GM08714 (cell line): Measurements from ENCODE around the gene TSR1.

Experiments used
- H3K4me3 ChIP-seq: fragments of 200-500 bp; sonication (Bioruptor generic); 2 replicates; pipeline ENCODE4 v1.5.1; 2014; ENCODE audit warnings: mild to moderate bottlenecking, low read length, inconsistent platforms
- ZNF274 ChIP-seq: IDR thresholded peaks from 2 replicates; pipeline ENCODE4 v1.6.1; 2012; ENCODE audit warnings: mild to moderate bottlenecking, low read depth, low read length

Gene TSR1

GRCh38 chr17:2336215-2336851, at the start of gene TSR1:
Gene TSR1, minus strand, starts transcription at chr17:2336457. Its CDS starts 30 bp downstream, at chr17:2336427.
- H3K4me3 ChIP-seq: peak within 1 kb of the TSS; percentile 93
- no peak for TF ChIP-seq ZNF274

DNA sequence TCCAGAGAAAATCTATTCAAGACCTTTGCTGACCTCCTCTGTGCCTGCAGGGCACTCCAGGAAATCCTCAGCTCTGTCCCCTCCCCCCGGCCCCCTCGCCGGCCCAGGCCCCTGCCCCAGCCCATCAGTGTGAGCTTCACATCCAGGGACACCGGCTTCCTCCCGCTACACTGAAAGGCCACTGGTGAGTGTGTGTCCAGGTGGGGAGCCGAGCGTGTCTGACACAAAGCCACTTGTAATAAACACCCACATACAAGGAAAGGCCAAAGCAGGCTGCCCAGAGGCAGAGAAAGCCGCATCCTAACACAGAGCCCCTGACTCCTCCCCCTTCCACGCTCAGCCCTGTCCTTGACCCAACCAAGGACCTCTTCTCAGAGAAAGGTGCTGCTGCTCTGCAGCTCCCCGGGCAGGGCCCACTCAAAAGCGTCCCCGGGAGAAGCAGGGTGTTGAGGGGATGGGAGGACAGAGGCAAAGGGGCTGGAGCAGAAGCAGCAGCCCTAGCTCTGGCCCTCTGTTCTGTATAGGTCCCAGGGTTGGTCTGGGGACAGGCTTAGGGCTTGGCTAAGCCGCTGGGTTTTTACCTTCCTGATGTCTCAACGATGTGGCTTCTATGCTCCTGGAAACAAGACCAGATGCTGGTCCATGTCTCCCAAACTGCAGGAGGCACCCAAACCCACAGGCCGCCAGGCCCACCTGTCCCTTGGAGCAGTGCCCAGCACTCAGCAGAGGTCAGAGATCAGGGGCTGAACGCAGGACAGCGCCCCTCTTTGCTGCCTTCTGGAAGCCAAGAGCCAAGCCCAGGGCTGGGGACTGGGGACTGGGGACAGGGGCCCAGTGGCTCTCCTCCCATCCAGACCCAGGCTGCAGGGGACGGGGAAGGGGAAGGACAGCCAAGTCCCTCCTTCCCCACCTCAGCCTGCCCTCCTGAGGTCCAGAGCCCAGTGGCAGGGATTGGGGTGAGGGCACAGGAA, 49.3 kb upstream of the TSR1 start:
- TF ChIP-seq ZNF274: no peak
- H3K4me3 ChIP-seq: no peak overlapping the region

DNA sequence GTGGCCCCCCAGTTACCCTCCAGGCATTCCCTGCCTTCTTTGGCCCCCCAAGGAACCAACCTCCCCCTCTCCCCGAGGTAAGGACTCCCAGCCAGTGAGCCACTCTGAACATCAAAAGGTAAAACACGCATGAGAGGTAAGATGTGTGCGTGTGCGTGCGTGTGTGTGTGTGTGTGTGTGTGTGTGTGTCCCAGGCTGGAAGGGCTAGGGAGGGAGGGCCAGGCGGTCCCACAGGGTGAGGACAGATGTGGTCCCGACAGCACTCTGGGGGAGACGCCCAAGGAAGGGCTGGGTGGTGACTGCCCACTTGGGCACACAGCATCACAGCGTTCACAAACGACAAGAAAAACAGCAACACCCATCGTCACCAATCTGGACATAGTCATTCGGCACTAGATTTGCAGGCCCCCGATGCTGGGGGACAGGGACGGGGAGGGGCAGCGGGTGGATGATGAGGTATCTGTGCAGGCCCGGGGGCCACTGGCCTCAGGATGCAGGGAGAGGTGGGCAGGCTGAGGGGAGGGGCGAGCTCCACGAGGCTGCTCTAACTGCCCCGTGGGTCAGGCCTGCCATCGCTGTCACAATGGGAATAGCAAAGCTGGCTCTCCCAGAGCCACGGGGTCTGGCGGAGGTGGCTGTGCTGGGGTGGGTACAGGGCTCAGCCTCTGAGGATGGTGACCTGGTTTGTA, 48.3 kb upstream of the TSR1 start:
- no peak for TF ChIP-seq ZNF274
- no peak overlapping the region for H3K4me3 ChIP-seq

DNA sequence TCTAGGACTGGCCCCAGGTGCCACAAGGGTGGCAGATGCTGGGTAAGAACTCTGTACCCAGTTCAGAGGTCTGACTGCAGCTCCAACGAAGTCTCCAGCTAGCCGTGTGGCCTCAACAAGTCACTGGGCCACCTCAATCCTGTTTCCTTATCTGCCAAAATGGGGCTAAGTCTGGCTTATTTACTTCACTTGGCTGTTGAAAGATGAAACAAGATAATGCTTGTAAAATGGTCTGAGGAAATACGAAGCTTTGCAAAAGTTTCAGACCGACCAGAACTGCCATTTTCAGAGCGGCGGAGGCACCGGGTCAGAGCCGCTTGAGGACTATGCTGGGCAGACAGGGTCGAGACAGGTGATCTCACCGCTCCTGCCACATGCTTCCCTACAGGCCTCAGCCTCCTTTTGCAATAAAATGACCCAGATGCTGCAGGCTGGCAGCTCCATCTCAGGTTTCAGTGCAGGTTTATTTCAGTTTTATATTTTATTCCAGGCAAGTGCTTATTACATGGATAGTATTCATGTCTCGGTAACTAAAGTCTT, 47.4 kb upstream of the TSR1 start:
- no peak for TF ChIP-seq ZNF274
- H3K4me3 ChIP-seq: no peak overlapping the region

- H3K4me3 ChIP-seq: no peak overlapping the region
- TF ChIP-seq ZNF274: no peak
Measured at GRCh38 chr17:2380950-2381649, 44.8 kb upstream of the TSR1 start.

GRCh38 chr17:2380226-2380922, 44.1 kb upstream of the TSR1 start:
- H3K4me3 ChIP-seq: no peak overlapping the region
- TF ChIP-seq ZNF274: no peak

GRCh38 chr17:2379489-2380225, 43.4 kb upstream of the TSR1 start:
- TF ChIP-seq ZNF274: no peak
- H3K4me3 ChIP-seq: no peak overlapping the region

DNA sequence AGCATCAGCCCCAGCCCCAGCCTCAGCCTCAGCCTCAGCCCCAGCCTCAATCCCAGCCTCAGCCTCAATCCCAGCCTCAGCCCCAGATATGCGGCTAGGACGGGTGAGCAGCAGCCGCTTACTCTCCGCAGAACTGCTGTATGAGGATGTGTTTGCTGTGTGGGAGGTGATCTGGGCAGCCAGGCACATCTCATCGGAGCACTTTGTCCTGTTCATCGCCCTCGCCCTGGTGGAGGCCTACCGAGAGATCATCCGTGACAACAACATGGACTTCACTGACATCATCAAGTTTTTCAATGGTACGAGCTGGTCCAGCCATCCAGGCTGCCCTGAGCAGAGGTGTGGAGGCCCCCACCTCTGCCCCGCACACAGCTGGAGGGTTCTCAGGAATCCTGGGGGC, 42.6 kb upstream of the TSR1 start:
- TF ChIP-seq ZNF274: no peak

GRCh38 chr17:2377659-2378058, 41.4 kb upstream of the TSR1 start:
- no peak for TF ChIP-seq ZNF274
- no peak overlapping the region for H3K4me3 ChIP-seq

More for the DNA sequence above, 42.6 kb upstream of the TSR1 start:
- H3K4me3 ChIP-seq: no peak overlapping the region

- TF ChIP-seq ZNF274: no peak
Measured at GRCh38 chr17:2376107-2376506, 39.9 kb upstream of the TSR1 start.

DNA sequence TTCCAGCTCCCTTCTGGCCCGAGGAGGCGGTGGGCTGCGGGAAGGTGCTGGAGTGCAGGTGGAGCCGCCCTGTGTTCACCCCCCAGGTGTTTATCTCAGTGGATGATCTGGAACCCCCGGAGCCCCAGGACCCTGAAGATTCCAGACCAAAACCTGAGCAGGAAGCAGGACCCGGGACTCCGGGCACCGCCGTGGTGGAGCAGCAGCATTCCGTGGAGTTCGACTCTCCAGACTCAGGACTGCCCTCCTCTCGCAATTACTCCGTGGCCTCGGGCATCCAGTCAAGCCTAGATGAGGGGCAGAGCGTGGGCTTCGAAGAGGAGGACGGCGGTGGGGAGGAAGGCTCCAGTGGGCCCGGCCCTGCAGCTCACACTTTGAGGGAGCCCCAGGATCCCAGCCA, 39.1 kb upstream of the TSR1 start:
- no peak overlapping the region for H3K4me3 ChIP-seq
- no peak for TF ChIP-seq ZNF274

More at GRCh38 chr17:2376107-2376506, 39.9 kb upstream of the TSR1 start:
- H3K4me3 ChIP-seq: no peak overlapping the region

DNA sequence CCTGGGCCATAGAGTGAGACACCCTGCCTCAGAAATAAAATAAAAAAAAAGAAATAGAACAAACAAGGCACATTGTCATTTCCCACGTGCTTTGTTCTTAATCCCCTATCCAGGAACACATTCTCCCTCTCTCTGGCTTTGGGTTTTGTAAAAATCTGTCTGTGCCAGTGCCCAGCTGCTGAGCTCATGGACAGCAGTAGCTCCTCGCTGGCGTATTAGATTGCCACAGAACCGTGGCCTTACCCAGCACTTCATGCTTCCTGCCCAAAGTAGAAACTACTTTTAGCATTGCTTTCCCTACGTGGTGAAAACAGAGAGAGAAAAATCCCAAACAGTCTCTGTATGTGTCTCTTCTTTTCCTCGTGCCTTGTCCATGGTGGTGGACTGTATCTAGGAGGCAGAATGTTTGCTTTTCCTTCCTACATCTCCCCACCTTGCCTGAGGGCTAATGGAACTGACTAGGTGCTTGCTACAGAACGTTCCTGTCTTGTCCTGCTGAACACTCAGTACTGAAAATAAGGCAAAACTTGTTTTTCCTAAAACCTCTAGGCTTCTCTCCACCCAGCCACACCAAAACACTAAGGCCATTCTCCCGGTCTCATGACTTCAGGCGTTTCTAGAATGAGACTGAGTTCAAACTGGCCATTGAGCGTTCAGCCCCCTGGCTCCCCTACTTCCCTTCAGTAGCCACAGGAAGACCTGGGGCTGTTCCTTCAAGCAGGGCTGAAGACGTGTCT, 38.5 kb upstream of the TSR1 start:
- no peak overlapping the region for H3K4me3 ChIP-seq
- no peak for TF ChIP-seq ZNF274
